SW480 (cell line): ENCODE results near the gene SSTR3.

Experiments
- DNase-seq: peaks from one replicate; pipeline ENCODE4 v3.0.0-alpha.2; 2016; ENCODE audit warnings: low spot score

The SSTR3 gene

GRCh38 chr22:37229012-37229804, 16.9 kb upstream of the SSTR3 start:
- peak; percentile 57 for DNase-seq

DNA sequence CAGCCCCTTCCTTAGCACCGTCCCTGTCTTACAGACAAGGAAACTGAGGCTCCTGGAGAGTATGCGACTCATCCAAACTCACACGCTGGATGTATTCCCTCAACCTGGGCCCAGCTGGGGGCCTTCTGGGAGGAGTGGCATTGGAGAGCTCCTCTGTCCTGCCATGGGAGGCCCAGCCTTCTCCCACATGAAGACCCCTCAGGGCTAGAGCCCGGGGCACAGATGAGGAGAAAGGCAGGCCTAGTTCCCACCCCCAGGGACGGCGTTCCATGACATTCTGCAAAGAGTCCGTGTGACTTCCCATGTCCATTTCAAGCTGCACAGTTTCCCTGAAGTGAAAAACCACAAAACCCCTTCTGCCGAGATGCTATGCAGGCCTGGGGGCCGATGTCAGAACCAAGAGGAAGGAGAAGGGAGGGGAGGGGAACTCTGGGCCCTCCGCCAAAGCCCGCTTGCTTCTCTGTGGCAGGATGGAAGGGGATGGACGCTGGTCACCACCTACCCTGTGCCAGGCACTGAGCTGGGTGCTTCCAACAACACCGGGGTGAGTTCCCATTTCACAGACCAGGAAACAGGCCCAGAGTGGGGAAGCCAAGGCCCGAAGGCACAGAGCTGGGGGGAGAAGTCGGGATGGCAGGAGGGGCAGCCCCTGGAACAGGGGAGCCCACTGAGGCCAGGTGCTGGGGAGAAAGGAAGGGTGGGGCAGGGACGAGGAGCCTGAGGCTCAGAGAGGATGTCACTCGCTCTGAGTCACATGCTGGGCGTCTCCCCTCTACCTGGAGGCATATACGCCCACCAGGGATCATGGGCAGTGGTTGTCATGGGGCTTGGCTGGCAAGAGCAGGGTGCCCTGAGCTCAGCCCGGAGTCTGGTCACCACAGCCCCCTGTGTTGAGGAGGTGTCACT, 16.1 kb upstream of the SSTR3 start:
- DNase-seq, result peak; percentile 46

- DNase-seq, result no peak
These were observed 14.2 kb upstream of the SSTR3 start for GRCh38 chr22:37226514-37226913.

DNA sequence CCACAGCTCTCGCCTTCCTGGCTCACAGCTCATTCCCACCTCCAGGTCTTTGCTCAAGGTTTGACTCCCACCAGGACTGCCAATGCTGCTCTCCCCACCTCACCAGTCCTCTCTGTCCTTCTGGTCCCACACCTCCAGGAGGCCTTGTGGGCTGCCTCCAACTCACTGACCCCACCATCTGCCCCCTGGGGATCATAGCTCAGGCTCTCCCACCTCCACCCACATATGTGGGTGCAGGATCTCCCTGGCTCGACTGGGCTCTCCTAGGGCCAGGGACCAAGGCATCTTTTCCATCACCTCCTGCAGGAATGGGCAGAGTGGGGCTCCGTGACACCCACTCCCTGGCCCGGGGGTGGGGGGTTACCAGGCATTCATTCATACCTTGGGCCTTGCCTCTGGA, 13.8 kb upstream of the SSTR3 start:
- DNase-seq, result no peak

- DNase-seq, result no peak
These were observed 13.2 kb upstream of the SSTR3 start for GRCh38 chr22:37225481-37225880.

GRCh38 chr22:37224757-37225420, 12.6 kb upstream of the SSTR3 start:
- DNase-seq, result no peak

DNA sequence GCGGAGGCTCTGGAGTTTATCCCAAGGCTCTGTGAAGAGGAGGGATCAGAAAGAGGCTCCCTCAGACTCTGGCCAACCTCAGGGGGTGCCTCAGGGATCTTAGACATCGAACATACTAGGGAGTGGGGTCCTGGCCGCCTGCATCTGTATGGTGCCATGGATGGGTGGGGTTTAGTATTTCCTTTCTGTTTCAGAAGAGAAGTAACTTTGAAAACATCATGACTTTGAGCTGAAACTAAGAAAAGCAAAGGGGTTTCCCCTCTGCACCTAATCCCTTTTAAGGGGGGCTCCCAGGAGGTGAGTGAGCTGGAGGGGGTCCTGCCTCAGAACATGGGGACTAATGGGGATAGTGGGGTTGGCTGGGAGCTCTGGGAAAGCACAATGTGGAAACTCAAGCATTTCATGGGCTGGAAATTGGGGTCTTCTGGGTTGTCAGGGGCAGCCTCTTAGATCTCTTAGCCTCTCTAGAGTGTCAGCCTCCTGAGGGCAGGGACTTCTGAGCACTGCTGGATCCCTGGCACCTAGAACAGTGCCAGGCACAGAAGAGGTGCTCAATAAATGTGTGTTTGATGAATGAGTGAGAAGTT, 11.8 kb upstream of the SSTR3 start:
- DNase-seq, result no peak

DNA sequence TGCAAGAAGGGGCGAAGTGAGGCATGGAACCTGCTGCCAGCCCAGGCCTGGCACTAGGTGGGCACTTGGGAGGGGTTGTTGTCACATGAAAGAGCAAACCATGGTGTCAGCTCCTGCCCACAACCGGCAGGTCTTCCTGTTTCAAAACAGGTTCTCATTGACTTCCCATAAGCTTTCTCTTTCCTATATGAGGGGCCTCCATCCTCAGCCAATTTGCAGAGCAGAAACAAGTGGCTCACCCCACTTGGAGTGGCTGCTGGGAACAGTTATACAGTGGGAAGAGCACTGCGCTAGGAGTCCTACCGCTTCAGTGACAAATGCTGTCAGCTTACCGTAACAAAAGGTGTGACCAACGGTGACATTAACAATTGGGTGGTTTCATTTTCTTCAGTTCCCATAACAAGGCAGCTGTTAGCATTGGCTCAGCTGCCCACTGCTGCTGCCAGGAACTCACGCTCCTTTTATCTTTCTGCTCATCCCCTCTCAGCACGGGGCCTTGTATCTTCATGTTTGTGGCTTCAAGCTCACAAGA, 10.2 kb upstream of the SSTR3 start:
- DNase-seq, result no peak

DNA sequence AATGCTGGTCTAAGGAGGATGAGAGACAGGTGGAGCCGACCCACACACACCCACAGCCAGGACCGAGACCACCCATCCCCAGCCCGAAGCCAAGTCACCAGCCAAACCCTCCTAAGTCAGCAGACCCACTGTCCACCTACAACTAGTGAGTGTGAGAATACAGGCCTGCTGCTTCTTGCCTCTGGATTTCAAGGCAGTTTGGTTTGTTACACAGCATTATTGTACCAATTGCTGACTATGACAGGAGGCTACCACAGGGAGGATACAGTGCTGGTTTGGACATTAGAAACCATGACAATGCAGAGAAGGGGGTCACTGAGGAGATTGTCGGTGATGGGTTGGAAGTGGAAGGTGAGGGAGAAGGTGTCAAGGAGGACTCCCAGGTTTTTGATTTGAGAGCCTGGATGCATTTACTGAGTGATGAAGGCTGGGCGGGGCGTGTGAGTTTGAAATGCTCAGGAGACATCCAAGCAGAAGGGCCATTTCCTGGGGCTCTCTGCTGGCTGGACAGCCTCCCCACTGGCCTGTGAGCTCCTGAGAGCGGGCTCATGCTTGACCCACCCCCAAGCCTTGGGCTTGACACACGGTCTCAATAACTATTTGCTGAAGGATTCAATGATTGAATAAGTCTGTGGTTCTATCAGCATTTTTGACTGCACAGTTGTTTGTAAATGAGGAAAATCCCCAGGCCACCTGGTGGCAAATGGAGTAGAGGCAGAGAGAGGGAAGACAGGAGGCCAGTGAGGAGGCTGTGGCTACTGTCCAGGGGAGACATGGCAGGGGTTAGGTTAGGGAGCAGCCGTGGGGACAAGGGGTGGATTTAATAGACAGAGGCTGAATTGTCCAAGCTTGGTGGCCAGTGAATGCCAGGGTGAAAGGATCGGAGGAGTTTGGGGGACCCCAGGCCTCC, 9.4 kb upstream of the SSTR3 start:
- DNase-seq, result no peak

DNA sequence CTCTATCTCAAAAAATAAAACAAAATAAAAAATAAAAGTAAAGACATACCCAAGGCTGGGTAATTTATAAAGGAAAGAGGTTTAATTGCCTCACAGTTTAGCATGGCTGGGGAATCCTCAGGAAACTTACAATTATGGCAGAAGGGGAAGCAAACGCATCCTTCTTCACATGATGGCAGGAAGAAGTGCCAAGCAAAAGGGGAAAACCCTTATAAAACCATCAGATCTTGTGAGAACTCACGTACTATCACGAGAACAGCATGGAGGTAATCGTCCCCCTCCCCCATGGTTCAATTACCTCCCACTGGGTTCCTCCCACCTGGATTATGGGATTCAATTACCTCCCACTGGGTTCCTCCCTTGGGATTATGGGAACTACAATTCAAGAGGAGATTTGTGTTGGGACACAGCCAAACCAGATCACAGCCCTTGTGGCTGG, 8.3 kb upstream of the SSTR3 start:
- no peak for DNase-seq

- DNase-seq, result no peak
These were observed 7.3 kb upstream of the SSTR3 start for GRCh38 chr22:37219533-37219932.

DNA sequence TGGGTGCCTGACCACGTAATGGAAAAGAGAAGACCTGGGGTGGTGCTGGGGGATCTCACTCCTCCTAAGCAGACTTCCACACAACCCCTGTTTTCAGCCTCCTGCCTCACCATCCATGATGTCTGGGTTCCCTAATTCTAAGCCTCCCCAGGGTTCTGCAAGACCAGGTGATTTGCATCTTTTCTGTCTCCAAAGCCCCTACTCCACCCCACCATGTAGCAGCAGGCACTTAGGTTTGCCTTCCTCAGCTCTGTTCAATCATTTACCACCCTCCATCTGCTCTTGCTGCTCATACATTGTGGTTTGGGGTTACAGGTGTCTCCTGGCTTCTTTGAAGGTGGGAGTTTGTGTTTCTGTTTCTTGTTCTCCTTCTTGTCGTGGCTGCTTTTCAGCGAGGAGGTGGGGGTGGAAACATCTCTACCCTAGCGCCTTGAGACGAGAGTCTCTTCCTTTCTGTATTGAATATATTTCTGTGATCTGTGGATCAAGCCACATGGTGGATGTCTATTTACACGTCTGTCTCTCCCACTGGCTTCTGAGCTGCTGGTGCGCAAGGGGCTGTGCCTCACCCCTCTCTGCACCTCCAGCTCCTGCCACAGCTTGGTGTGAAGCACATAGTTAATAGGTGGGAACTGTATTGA, 6.6 kb upstream of the SSTR3 start:
- DNase-seq, result no peak

DNA sequence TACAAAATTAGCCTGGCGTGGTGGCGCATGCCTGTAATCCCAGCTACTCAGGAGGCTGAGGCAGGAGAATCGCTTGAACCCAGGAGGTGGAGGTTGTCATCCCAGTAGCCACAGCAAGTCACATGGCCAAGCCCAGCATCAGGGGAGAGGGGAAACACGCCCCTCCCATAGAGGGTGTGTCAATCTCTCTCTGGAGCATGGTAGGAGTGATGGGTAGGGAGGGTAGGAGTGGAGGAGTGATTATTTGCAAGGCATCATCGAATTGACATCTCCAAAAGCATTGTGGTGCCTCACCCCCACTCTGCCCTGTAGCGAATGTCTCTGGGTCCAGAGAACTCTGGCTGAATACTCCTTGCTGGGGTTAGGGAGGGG, 6.1 kb upstream of the SSTR3 start:
- no peak for DNase-seq

- DNase-seq, result no peak
These were observed 3.6 kb upstream of the SSTR3 start for GRCh38 chr22:37215890-37216289.

- DNase-seq, result no peak
These were observed 2.4 kb upstream of the SSTR3 start for GRCh38 chr22:37214731-37215030.

DNA sequence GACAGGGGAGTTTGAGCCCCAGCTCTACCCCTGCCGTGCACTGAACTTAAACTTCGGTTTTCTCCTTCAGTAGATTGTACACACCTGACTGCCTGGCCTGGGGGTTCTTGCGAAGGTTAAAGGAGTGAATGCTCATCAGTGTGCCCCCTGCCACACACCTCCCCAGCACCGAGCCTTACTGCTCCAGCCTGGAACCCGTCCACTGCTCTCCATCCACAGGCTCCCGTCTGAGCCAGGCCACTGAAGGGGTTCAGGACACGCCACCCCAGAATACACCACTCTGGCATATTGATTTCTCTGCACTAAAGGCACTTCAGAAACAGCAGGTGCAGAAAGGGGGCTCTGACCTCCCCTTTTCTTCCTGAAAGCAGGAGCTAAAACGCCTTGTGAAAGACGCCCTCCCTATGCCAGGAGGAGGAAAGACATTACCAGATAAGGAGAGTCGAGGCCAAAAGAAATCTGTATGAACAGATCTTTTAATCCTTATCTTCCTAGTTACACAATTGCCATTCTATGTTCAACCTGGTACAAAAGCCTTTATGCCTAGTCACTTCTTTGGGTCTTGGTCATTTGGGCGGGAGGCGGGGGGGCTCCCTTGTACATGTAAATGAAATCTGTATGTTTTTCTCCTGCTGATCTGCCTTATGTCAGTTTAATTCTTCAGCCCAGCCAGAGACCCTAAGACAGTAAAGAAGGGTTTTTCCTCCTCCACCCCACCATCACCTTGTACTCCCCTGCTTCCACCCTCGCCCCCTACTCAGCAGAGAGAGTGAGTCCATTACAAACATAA, 1.9 kb upstream of the SSTR3 start:
- DNase-seq, result no peak

GRCh38 chr22:37213218-37213855, 1.1 kb upstream of the SSTR3 start:
- DNase-seq, result no peak

DNA sequence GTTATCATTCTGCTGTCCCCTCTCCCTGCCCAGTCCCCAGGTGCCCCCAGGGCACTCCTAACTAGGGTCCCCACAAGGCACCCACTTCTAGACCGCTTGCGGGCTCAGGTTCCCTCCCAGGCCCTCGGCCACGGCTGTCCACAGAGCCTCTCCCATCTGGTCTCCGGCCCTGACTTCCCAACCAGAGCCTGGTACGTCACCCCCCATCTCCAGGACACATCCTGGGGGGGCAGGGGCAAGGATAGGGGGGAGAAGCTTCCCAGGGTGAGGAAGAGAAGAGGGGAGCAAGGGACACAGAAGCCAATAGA, 457 bp downstream of the SSTR3 start:
- DNase-seq, result no peak

DNA sequence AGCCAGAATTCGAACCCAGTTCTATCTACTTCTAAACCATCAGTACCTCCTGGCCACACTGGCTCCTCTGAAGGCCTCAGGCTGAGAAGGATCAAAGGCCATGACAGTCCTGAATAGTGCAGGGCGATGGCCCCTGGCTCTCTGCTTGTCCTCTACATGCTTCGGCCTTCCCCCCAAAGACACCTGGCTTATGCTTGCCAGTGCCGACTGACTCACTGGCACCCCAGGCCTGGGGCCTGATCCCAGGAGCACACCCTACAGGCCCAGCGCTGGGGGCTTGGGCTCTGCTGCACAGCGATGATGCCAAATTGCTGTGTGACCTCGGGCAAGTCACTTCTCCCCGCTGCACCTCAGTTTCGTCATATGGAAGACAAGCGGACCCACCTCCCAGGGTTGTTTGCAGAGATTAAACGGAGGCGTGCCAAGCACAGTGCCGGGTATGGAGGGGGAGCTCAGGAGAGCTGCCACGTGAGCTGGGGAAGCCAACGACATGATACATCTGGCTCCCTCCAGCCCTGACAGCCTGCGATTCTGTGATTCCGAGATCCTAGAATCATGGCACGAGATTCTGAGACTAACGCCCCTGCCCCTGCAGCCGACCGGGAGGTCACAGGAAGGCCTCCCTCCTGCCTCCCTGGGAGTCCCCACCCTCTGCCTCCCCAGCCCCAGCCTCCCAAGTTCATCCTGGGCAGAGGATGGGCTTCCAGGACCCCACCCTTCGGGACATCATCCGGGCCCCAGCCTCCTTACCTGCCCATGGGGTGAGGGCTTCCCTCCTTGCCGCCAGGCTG, 1.0 kb downstream of the SSTR3 start:
- no peak for DNase-seq
